ENCODE measurements around the gene DYRK2. TPM values are rescaled to one million over a fixed set of nuclear protein-coding genes. Genes with fewer than 3 reads are reported as not detected.

DYRK2 gene
- total RNA-seq, 2 experiments from 2014 or later, result 66.4 to 69.8 TPM

DNA sequence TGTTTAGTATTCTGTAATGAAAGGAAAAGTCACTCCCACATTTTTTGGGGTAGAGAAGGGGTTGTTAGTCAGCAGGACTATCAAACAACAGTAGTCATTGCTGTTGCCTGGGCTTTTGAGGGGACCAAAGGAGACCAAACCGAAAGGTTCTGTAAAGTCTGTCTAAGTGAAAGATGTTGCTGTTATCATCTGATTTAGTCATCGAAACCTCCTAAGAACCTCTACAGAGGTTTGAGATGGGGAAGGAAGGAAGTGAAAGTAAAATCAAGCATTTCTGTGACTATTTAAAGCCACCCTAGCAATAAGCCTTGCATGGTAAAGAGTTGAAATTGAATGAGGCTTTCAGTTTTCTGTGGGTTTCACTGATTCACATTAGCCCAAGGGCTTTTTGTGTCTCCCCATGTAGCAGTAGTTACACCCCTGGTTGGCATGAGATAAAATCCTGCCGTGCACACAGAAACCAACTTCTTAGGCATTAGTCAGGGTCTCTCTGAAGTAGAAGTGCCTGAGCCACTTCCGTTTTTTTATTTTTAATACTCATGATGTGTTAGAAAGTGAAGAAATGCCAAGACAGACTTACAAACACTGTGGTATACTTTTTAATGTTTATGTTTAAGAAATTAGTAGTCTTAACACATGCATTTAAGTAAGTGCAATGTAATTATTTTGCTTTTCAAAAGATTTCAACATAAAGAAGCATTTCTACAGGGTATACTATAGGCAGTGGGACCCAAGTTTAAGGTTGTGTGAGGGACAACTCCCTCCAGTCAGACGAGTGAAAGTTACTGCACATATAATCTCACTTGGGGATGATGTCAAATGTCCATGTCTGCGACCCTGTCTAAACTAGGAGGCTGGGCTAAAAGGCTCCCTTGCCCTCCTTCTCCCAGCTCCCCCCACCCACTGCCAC is 50.4 kb downstream of the DYRK2 start:
- Mint-ChIP-seq H3K4me1 (peaks cover 58% of the 10 kb centered on the region), H3K27me3 (peaks cover 22% of the 10 kb centered on the region), H3K27ac (peak overlapping the region; percentile 67), H3K4me3 (peak overlapping the region; percentile 57), H3K9me3 (peaks cover 2% of the 10 kb centered on the region), H3K36me3 (ENCODE audit: low read depth) (peaks cover 1% of the 10 kb centered on the region)
- DNase-seq, result peak; percentile 72
- ChIA-PET POLR2A (interaction anchor here (0.6 kb wide), 1 partner anchor 1300 kb away, joined by 3 read pairs; no protein-coding TSS in a partner anchor), CTCF (no interaction called here)

DNA sequence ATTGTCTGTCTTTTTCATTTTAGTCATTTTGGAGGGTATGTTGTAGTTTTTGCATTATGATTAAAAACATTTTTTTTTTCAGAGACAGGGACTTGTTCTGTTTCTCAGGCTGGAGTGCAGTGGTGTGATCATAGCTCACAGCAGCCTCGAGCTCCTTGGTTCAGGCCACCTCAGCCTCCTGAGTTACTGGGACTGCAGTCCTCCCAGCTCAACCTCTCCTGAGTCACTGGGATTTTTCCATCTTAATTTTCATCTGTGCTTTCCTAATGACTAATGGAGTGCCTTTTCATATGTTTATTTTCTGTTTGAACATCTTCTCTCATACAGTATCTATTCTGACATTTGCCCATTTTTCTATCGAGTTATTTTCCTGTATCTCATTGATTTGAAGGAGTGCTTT is 52.6 kb downstream of the DYRK2 start:
- DNase-seq, result no peak
- Mint-ChIP-seq H3K9me3 (peaks cover 2% of the 10 kb centered on the region), H3K4me1 (peaks cover 42% of the 10 kb centered on the region), H3K27me3 (peaks cover 32% of the 10 kb centered on the region), H3K36me3 (ENCODE audit: low read depth) (peaks cover 1% of the 10 kb centered on the region), H3K4me3 (no peak overlapping the region), H3K27ac (no peak overlapping the region)
- CTCF ChIA-PET, result interaction anchor here (1.2 kb wide), 1 partner anchor 11 kb away, joined by 3 read pairs; no protein-coding TSS in a partner anchor
- POLR2A ChIA-PET, result no interaction called here

DNA sequence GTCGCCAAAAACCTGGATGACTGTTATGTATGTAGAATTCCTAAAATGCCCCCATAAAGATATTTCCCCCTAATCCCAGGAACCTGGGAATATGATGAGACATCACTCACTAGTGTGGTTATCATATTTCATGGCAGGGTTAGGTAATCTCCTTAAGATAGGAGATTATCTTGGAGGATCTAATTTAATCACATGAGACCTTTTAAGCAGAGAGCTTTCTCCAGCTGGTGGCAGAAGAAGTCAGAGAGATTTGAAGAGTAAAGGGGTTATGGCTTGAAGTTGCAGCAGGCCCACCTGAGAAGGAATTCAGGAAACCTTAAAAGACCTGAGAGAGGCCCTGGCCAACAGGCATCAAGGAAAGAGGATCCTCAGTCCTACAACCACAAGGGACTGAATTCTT is 53.6 kb downstream of the DYRK2 start:
- Mint-ChIP-seq H3K36me3 (ENCODE audit: low read depth) (peaks cover 1% of the 10 kb centered on the region), H3K9me3 (peaks cover 2% of the 10 kb centered on the region), H3K4me3 (no peak overlapping the region), H3K27ac (no peak overlapping the region), H3K27me3 (peaks cover 32% of the 10 kb centered on the region), H3K4me1 (peaks cover 31% of the 10 kb centered on the region)
- CTCF ChIA-PET, result interaction anchor here (0.9 to 1.1 kb wide), 2 partner anchors 35 to 109 kb away, joined by 3 read pairs; no protein-coding TSS in a partner anchor
- DNase-seq, result no peak
- POLR2A ChIA-PET, result no interaction called here

DNA sequence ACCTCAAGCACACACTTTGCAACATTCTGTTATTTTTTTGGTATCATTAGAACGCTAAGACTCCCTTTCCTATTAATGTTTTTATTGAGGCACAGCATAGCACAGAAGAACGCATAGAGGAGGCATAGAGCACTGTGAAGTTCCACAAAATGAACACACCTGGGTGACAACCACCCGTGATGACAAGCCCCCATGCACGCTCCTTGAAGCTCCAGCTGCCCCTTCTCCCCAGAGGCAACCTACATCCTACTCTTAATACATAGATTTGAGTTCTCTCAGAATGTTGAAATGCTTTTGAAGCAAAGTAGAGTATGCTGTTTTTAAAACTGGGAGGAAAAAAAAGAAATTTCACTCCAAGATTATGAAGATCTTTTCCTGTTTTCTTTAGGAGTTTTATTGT is 55.5 kb downstream of the DYRK2 start:
- Mint-ChIP-seq H3K27ac (no peak overlapping the region), H3K9me3 (peaks cover 2% of the 10 kb centered on the region), H3K4me3 (no peak overlapping the region), H3K27me3 (peaks cover 32% of the 10 kb centered on the region), H3K4me1 (peaks cover 12% of the 10 kb centered on the region), H3K36me3 (ENCODE audit: low read depth) (peaks cover 1% of the 10 kb centered on the region)
- ChIA-PET CTCF (interaction anchor here (0.7 kb wide), 1 partner anchor 218 kb away, joined by 3 read pairs; no protein-coding TSS in a partner anchor), POLR2A (no interaction called here)
- DNase-seq, result no peak

DNA sequence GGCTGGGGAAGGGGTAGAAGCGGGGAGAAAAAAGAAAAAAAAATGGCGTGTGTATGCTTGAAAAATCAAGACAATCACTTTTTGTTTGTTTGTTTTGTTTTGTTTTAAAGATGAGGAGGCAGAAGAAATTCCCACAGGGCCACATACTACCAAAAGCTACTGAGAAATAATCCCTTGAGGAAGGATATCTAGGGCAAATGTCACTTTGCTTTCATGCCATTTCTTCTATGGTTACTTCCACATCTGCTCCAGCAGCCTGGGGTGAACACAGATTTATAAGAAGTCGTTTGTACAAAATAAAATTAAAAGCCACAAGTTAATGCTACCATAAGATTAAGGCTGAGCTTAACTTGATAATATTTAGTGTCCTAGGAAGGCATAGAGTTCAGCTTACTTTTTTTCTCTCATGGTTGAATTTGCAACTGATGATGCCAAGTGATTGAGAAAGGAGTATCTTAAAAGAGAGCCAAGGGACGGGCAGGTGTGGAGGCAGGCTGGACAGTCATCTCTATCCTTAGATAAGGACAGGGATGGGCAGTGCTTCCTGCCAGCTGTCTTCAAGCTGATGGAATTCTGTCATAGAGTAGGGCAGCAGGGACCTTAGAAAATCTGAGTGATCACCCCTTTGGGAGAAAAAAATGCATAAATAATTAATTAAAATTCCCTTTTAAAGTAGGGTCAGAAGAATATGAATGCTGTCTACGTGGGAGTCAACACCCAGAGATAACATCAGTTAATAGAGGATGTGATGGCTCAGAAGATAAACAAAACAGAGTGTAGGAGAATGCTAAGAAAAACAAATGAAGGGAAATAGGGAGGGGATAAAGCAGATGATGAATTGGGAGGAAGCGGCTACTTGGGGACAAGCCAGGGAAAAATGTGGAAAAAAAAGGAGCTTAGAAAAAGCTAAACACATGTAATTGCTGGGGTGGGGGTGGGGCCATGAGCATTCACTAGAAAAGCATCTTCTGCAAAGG is 57.1 kb downstream of the DYRK2 start:
- H3K36me3 Mint-ChIP-seq (ENCODE audit: low read depth), result peaks cover 1% of the 10 kb centered on the region
- peaks cover 32% of the 10 kb centered on the region for H3K27me3 Mint-ChIP-seq
- H3K9me3 Mint-ChIP-seq, result peaks cover 2% of the 10 kb centered on the region
- H3K27ac Mint-ChIP-seq, result no peak overlapping the region
- DNase-seq, result no peak
- no peaks in the 10 kb centered on the region for H3K4me1 Mint-ChIP-seq
- ChIA-PET CTCF (interaction anchor here (0.6 to 0.7 kb wide), 2 partner anchors 172 to 915 kb away, joined by 3 read pairs; no protein-coding TSS in a partner anchor), POLR2A (interaction anchor here (0.6 kb wide), 1 partner anchor 965 kb away, joined by 3 read pairs; no protein-coding TSS in a partner anchor)
- H3K4me3 Mint-ChIP-seq, result no peak overlapping the region

DNA sequence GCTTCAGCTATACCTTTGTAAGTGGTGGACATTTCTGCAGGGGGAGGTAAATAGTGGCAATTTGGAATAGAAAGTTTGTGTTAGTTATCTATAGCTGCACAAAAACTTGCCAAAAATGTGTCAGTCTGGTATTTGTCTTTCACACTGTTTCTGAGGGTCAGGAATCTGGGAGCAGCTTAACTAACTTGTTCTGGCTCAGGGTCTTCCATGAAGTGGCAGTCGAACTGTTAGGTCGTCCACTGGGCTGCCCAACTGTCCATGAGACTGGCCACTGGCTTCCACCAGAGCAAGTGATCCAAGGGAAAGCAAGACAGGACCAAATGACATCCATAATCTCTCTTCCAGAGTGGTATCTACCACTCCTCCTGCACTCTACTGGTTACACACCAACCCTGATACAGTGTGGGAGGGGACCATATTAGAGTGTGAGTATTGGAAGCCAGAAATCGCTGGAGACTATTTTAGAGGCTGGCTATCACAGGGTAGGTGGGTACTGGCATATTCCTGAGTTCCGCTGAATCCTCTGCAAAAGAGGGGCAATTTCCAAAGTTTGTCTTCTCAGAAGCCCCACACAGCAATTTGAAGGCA is 60.9 kb downstream of the DYRK2 start:
- Mint-ChIP-seq H3K36me3 (ENCODE audit: low read depth) (no peaks in the 10 kb centered on the region), H3K9me3 (no peaks in the 10 kb centered on the region), H3K27ac (no peak overlapping the region), H3K4me1 (no peaks in the 10 kb centered on the region), H3K27me3 (peaks cover 18% of the 10 kb centered on the region), H3K4me3 (no peak overlapping the region)
- DNase-seq, result no peak
- ChIA-PET CTCF (no interaction called here), POLR2A (no interaction called here)

DNA sequence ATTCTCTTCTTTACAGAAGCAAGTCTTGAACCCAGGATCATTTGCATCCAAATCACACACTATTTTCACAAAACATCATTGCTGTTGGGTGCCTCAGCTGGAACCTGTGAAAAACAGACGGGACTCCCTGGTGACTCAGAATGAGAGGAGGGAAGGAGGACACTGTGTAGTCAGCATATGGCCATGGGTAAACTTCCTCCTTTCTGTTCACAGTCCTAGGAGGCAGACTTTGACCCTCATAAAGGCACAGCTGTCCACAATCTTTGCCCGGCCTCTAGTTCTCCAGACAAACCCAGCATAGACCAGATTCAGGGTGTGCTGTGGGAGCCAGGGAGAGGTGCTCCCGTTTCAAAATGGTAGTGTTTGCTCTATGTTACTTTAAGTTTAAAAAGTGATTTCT is 62.0 kb downstream of the DYRK2 start:
- CTCF ChIA-PET, result interaction anchor here (0.7 kb wide), 1 partner anchor 268 kb away, joined by 3 read pairs; no protein-coding TSS in a partner anchor
- no peaks in the 10 kb centered on the region for H3K9me3 Mint-ChIP-seq
- H3K27ac Mint-ChIP-seq, result no peak overlapping the region
- H3K4me3 Mint-ChIP-seq, result no peak overlapping the region
- peaks cover 7% of the 10 kb centered on the region for H3K27me3 Mint-ChIP-seq
- no peak for DNase-seq
- H3K4me1 Mint-ChIP-seq, result no peaks in the 10 kb centered on the region
- POLR2A ChIA-PET, result no interaction called here
- H3K36me3 Mint-ChIP-seq (ENCODE audit: low read depth), result no peaks in the 10 kb centered on the region

DNA sequence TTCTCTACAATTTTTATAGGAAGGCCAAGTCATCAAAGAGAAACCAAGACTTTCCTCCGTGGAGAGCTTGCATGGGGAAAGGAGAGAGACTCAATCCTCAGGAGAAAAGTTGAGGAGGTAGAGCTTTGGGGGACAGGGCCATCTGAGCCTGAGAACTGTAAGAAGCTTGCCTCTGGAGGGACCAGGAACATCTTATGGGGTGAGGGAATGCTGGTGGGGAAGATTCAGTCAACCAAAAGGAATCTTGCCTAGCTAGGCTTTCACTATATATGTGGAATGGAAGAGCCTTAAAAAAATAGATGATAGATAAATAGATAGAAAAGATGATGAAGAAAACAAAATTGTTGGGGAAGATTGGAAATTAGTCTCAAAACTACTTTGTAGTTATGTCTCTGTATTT is 63.5 kb downstream of the DYRK2 start:
- H3K4me1 Mint-ChIP-seq, result no peaks in the 10 kb centered on the region
- no peak for DNase-seq
- no peaks in the 10 kb centered on the region for H3K9me3 Mint-ChIP-seq
- CTCF ChIA-PET, result interaction anchor here (1.2 to 1.8 kb wide), 4 partner anchors 11 to 193 kb away, joined by 3 to 4 read pairs (median 4); no protein-coding TSS in a partner anchor
- H3K27ac Mint-ChIP-seq, result no peak overlapping the region
- POLR2A ChIA-PET, result no interaction called here
- no peak overlapping the region for H3K4me3 Mint-ChIP-seq
- H3K27me3 Mint-ChIP-seq, result peaks cover 7% of the 10 kb centered on the region
- no peaks in the 10 kb centered on the region for H3K36me3 Mint-ChIP-seq (ENCODE audit: low read depth)

DNA sequence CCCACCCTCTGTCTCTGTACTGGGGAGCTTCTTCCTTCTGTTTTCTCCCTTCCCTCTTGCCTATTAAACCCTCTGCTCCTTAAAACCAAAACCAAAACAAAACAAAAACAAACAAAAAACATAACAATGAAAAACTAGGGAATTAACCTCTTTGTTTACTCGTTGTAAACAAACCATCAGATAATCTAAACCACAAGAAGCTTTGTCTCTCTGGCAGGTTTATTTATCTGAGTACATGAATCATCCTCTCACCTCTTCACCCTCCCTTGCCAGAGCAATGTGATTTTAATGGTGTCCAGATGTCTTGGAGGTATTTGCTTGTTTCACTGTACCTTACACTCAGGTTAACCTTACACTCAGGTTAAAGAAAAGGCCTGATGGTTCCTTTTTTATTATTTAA is 66.1 kb downstream of the DYRK2 start:
- ChIA-PET CTCF (no interaction called here), POLR2A (no interaction called here)
- Mint-ChIP-seq H3K4me3 (no peak overlapping the region), H3K36me3 (ENCODE audit: low read depth) (no peaks in the 10 kb centered on the region), H3K9me3 (no peaks in the 10 kb centered on the region), H3K27me3 (peaks cover 7% of the 10 kb centered on the region), H3K4me1 (no peaks in the 10 kb centered on the region), H3K27ac (no peak overlapping the region)
- DNase-seq, result no peak

Data from activated CD4-positive, alpha-beta T cell treated with anti-CD3 and anti-CD28 coated beads, Interleukin-2, amount 10 ng/mL, durations not matched to agents 7 days and 5 days (primary cell).